HepG2 (cell line): ENCODE measurements around the gene SLA2. TPM values are rescaled to one million over a fixed set of nuclear protein-coding genes. Genes with fewer than 3 reads are reported as not detected.

Experiments
- EHMT2 ChIP-seq: fragments of 200-600 bp; sonication (generic); IDR thresholded peaks from 2 replicates; pipeline ENCODE4 v1.7.0; 2017; ENCODE audit warnings: antibody characterized with exemption, low read depth, low read length, borderline replicate concordance
- MIER2 ChIP-seq: IDR thresholded peaks from 2 replicates; pipeline ENCODE4 v1.6.1; 2016; ENCODE audit warnings: missing biosample characterization, missing genetic modification reagents
- MXI1 ChIP-seq: IDR thresholded peaks from 3 replicates; pipeline ENCODE4 v1.6.1; 2012; ENCODE audit warnings: low read depth, low read length, inconsistent platforms, borderline replicate concordance
- PAF1 ChIP-seq: IDR thresholded peaks from 2 replicates; pipeline ENCODE4 v1.6.1; 2016; ENCODE audit warnings: missing genetic modification reagents, missing compliant biosample characterization
- RNF2 ChIP-seq: fragments of 450-650 bp; conservative IDR thresholded peaks from 2 replicates; pipeline ENCODE4 v1.6.1; 2016; ENCODE audit warnings: low read depth
- STAT5B ChIP-seq: sonication (generic); formaldehyde crosslinking; IDR thresholded peaks from 2 replicates; pipeline ENCODE4 v1.4.0; 2020; ENCODE audit warnings: missing genetic modification reagents
- YEATS4 ChIP-seq: sonication (generic); formaldehyde crosslinking; IDR thresholded peaks from 2 replicates; pipeline ENCODE4 v1.4.0; 2020; ENCODE audit warnings: missing genetic modification reagents, borderline replicate concordance
- ZC3H4 ChIP-seq: sonication (generic); formaldehyde crosslinking; IDR thresholded peaks from 2 replicates; pipeline ENCODE4 v1.4.0; 2020; ENCODE audit warnings: missing genetic modification reagents, borderline replicate concordance
- ZFX ChIP-seq: sonication (generic); formaldehyde crosslinking; IDR thresholded peaks from 2 replicates; pipeline ENCODE4 v1.4.0; 2020; ENCODE audit warnings: mild to moderate bottlenecking, low read depth, missing genetic modification reagents, moderate library complexity
- ZKSCAN1 ChIP-seq: fragments of 150-350 bp; IDR thresholded peaks from 2 replicates; pipeline ENCODE4 v1.6.1; 2014; ENCODE audit warnings: low read length
- ZMYM2 ChIP-seq: sonication (generic); formaldehyde crosslinking; IDR thresholded peaks from 2 replicates; pipeline ENCODE4 v1.8.0; 2022; ENCODE audit warnings: mild to moderate bottlenecking, missing genetic modification reagents
- ZNF292 ChIP-seq: sonication (generic); formaldehyde crosslinking; IDR thresholded peaks from 2 replicates; pipeline ENCODE4 v1.8.1; 2022; ENCODE audit warnings: mild to moderate bottlenecking, low read depth, missing genetic modification reagents, borderline replicate concordance
- ZNF737 ChIP-seq: sonication (generic); formaldehyde crosslinking; IDR thresholded peaks from 2 replicates; pipeline ENCODE4 v1.5.0; 2020; ENCODE audit warnings: missing genetic modification reagents, mild to moderate bottlenecking, borderline replicate concordance
- ZNF768 ChIP-seq: sonication (generic); formaldehyde crosslinking; IDR thresholded peaks from 2 replicates; pipeline ENCODE4 v1.4.0; 2020; ENCODE audit warnings: missing genetic modification reagents
- ZNF772 ChIP-seq: sonication (generic); formaldehyde crosslinking; IDR thresholded peaks from 2 replicates; pipeline ENCODE4 v1.5.0; 2020; ENCODE audit warnings: mild to moderate bottlenecking, missing genetic modification reagents
- polyA plus RNA-seq, 8 experiments: library from polyadenylated mRNA; depleted of rRNA in 3 of 8; stranded (reverse) in 7 of 8; unstranded in 1 of 8; fragments of >200 nt; fragmentation: Illumina TruSeq in 4 of 8; extraction: Trizol in 4 of 8; gene quantifications; 2 replicates each; pipeline versions ENCODE4 v1.2.1 to v1.2.3, GENCODE V29; 2011 to 2016; ENCODE audit warnings: low read depth in 4 of 8, missing spikeins in 1 of 8, mixed read lengths in 1 of 8; ENCODE audit not compliant: insufficient read depth in 1 of 8
- total RNA-seq, 5 experiments: library from RNA; depleted of rRNA; stranded (reverse); fragments of >200 nt; fragmentation: Illumina TruSeq; extraction: Trizol; gene quantifications; 2 replicates each; pipeline ENCODE4 v1.2.3, GENCODE V29; 2016; ENCODE audit warnings: low read depth in 1 of 5
- TF ChIP-seq, protein P1 (sequence below): sonication (generic); formaldehyde crosslinking; IDR thresholded peaks from 2 replicates; pipeline ENCODE4 v1.4.0; 2020; ENCODE audit warnings: missing genetic modification reagents
- TF ChIP-seq, protein P2 (sequence below): sonication (generic); formaldehyde crosslinking; IDR thresholded peaks from 2 replicates; pipeline ENCODE4 v1.8.0; 2022; ENCODE audit warnings: mild to moderate bottlenecking, missing genetic modification reagents
- TF ChIP-seq, protein P3 (sequence below): sonication (generic); formaldehyde crosslinking; IDR thresholded peaks from 2 replicates; pipeline ENCODE4 v1.4.0; 2020; ENCODE audit warnings: missing genetic modification reagents
- TF ChIP-seq, protein P4 (sequence below): IDR thresholded peaks from 2 replicates; pipeline ENCODE4 v1.6.1; 2016; ENCODE audit warnings: missing biosample characterization, missing genetic modification reagents, low read depth
- TF ChIP-seq, protein P5 (sequence below): sonication (generic); formaldehyde crosslinking; IDR thresholded peaks from 2 replicates; pipeline ENCODE4 v1.8.1; 2023; ENCODE audit warnings: mild to moderate bottlenecking, missing genetic modification reagents
- TF ChIP-seq, protein P6 (sequence below): sonication (generic); formaldehyde crosslinking; IDR thresholded peaks from 2 replicates; pipeline ENCODE4 v1.8.1; 2023; ENCODE audit warnings: mild to moderate bottlenecking, inconsistent platforms, moderate library complexity, missing genetic modification reagents, borderline replicate concordance

Gene SLA2
- total and polyA plus RNA-seq, 2 of the 13 experiments (the other 11 are each of a cell fraction or from before 2014, with no cell fraction given): 1.6 to 3.6 TPM

DNA sequence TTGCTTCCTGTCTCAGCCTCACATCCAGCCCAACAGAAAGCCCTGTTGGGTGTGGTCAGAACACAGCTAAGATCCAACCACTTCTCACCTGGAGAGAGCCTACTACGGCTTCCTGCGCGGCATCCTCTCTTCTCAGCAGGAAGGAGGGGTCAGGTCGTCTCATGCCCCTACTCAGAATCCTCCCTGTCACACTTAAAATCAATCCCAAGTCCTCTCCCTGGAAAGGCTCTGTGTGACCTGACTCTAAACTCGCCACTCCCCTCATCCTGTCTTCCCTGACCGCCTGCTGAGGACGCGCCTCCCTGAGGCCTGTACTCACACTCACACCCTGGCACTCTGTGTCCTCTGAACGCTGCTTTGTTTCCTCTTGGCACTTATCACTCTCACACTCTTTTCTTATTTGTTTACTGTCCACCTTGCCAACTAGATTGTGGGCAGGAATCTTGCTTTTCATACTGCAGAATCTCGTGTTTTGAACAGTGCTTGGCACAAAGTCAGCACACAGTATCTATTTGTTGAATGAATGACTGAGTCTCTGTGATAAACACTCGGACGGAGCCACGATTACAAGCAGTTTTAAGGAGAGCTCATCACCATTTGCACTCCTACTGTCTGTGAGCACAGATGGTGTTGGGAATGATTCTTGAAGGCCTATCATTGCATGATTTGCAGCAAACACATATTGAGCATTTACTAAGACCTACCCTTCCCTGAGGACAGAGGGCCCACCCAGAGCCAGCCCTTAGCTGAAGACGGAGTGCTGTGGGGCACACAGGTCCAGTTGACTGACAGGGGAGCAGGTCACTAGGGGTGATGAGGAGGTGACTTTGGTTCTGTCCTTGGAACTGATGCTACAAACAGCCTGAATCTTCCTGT lies 21.7 kb downstream of the SLA2 start (continued):
- peak; percentile 34; the same call in 1 of the 3 replicates for TF ChIP-seq MXI1
- TF ChIP-seq ZNF737 (CRISPR knock-in tag): no peak
- no peak for TF ChIP-seq ZNF768 (CRISPR knock-in tag)
- peak; percentile 48; the same call in 1 of the 2 replicates for TF ChIP-seq ZNF772
- TF ChIP-seq YEATS4: no peak
- no peak for TF ChIP-seq ZKSCAN1
- TF ChIP-seq RNF2: no peak
- TF ChIP-seq STAT5B: no peak
- no peak for TF ChIP-seq PAF1 (CRISPR knock-in tag)
- TF ChIP-seq ZC3H4 (CRISPR knock-in tag): 0 out of 2 replicates have a peak, but pooled peaks have one; percentile 24
- no peak for TF ChIP-seq ZMYM2 (CRISPR knock-in tag)
- TF ChIP-seq, protein P1, sequence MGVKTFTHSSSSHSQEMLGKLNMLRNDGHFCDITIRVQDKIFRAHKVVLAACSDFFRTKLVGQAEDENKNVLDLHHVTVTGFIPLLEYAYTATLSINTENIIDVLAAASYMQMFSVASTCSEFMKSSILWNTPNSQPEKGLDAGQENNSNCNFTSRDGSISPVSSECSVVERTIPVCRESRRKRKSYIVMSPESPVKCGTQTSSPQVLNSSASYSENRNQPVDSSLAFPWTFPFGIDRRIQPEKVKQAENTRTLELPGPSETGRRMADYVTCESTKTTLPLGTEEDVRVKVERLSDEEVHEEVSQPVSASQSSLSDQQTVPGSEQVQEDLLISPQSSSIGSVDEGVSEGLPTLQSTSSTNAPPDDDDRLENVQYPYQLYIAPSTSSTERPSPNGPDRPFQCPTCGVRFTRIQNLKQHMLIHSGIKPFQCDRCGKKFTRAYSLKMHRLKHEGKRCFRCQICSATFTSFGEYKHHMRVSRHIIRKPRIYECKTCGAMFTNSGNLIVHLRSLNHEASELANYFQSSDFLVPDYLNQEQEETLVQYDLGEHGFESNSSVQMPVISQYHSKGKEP (CRISPR knock-in tag): no peak
- peak; percentile 73 for TF ChIP-seq ZFX
- TF ChIP-seq ZNF292: peak; percentile 78; the same call in 1 of the 2 replicates
- TF ChIP-seq, protein P2, sequence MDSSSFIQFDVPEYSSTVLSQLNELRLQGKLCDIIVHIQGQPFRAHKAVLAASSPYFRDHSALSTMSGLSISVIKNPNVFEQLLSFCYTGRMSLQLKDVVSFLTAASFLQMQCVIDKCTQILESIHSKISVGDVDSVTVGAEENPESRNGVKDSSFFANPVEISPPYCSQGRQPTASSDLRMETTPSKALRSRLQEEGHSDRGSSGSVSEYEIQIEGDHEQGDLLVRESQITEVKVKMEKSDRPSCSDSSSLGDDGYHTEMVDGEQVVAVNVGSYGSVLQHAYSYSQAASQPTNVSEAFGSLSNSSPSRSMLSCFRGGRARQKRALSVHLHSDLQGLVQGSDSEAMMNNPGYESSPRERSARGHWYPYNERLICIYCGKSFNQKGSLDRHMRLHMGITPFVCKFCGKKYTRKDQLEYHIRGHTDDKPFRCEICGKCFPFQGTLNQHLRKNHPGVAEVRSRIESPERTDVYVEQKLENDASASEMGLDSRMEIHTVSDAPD: no peak; the same call in 1 of the 2 replicates
- peak; percentile 40; the same call in 1 of the 2 replicates for TF ChIP-seq MIER2 (CRISPR knock-in tag)
- TF ChIP-seq, protein P3, sequence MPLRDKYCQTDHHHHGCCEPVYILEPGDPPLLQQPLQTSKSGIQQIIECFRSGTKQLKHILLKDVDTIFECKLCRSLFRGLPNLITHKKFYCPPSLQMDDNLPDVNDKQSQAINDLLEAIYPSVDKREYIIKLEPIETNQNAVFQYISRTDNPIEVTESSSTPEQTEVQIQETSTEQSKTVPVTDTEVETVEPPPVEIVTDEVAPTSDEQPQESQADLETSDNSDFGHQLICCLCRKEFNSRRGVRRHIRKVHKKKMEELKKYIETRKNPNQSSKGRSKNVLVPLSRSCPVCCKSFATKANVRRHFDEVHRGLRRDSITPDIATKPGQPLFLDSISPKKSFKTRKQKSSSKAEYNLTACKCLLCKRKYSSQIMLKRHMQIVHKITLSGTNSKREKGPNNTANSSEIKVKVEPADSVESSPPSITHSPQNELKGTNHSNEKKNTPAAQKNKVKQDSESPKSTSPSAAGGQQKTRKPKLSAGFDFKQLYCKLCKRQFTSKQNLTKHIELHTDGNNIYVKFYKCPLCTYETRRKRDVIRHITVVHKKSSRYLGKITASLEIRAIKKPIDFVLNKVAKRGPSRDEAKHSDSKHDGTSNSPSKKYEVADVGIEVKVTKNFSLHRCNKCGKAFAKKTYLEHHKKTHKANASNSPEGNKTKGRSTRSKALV (CRISPR knock-in tag): no peak
- TF ChIP-seq, protein P4, sequence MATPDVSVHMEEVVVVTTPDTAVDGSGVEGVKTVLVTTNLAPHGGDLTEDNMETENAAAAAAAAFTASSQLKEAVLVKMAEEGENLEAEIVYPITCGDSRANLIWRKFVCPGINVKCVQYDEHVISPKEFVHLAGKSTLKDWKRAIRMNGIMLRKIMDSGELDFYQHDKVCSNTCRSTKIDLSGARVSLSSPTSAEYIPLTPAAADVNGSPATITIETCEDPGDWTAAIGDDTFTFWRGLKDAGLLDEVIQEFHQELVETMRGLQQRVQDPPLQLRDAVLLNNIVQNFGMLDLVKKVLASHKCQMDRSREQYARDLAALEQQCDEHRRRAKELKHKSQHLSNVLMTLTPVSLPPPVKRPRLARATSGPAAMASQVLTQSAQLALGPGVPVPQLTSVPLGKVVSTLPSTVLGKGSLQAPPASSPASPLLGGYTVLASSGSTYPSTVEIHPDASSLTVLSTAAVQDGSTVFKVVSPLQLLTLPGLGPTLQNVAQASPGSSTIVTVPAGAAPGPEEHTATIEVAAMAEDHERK (CRISPR knock-in tag): no peak
- TF ChIP-seq, protein P5, sequence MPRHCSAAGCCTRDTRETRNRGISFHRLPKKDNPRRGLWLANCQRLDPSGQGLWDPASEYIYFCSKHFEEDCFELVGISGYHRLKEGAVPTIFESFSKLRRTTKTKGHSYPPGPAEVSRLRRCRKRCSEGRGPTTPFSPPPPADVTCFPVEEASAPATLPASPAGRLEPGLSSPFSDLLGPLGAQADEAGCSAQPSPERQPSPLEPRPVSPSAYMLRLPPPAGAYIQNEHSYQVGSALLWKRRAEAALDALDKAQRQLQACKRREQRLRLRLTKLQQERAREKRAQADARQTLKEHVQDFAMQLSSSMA (CRISPR knock-in tag): no peak
- TF ChIP-seq, protein P6, sequence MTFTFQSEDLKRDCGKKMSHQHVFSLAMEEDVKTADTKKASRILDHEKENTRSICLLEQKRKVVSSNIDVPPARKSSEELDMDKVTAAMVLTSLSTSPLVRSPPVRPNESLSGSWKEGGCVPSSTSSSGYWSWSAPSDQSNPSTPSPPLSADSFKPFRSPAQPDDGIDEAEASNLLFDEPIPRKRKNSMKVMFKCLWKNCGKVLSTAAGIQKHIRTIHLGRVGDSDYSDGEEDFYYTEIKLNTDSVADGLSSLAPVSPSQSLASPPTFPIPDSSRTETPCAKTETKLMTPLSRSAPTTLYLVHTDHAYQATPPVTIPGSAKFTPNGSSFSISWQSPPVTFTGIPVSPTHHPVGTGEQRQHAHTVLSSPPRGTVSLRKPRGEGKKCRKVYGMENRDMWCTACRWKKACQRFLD: no peak
- TF ChIP-seq EHMT2: no peak
